GM18867 (cell line): ENCODE results near the gene ARID4B.
A peak's percentile ranks its signal among the peaks of the same experiment; 100 is the strongest.
"Not testable (repeated sequence)": the region's sequence is repeated elsewhere in the genome, so short reads cannot be mapped to it uniquely, and the experiment has no call there.

Source experiments
- ATAC-seq: cut with Tn5 transposase; IDR thresholded peaks from one replicate; pipeline ENCODE4 v1.9.1; 2021; ENCODE audit warnings: mild to moderate bottlenecking, moderate library complexity; ENCODE audit not compliant: unreplicated experiment

Gene ARID4B

GRCh38 chr1:235327559-235328270 is at the start of gene ARID4B:
ARID4B (minus strand) TSS chr1:235328179; CDS start chr1:235326919, 1,260 bp downstream.
- ATAC-seq: peak; percentile 11

- no peak for ATAC-seq
These were observed 48.1 kb upstream of the ARID4B start for GRCh38 chr1:235375919-235376605.

GRCh38 chr1:235369802-235370201 is 41.8 kb upstream of the ARID4B start:
- no peak for ATAC-seq

- ATAC-seq: no peak
These were observed 40.4 kb upstream of the ARID4B start for GRCh38 chr1:235368428-235368827.

- ATAC-seq: peak; percentile 100
These were observed 39.3 kb upstream of the ARID4B start, which contains the start of gene TBCE for GRCh38 chr1:235367000-235367908. TBCE (plus strand) TSS chr1:235367427; CDS start chr1:235380050, 12,623 bp downstream.

GRCh38 chr1:235366286-235366685 is 38.3 kb upstream of the ARID4B start:
- ATAC-seq: no peak

GRCh38 chr1:235364189-235364588 is 36.2 kb upstream of the ARID4B start:
- ATAC-seq: not testable (repeated sequence)

GRCh38 chr1:235358899-235359298 is 30.9 kb upstream of the ARID4B start:
- ATAC-seq: no peak

- ATAC-seq: no peak
These were observed 29.8 kb upstream of the ARID4B start for GRCh38 chr1:235357485-235358373.

- ATAC-seq: no peak
These were observed 23.9 kb upstream of the ARID4B start for GRCh38 chr1:235351898-235352297.

- ATAC-seq: no peak
These were observed 23.5 kb upstream of the ARID4B start for GRCh38 chr1:235351441-235351840.

GRCh38 chr1:235343726-235344125 is 15.7 kb upstream of the ARID4B start:
- ATAC-seq: no peak

- no peak for ATAC-seq
These were observed 14.5 kb upstream of the ARID4B start for GRCh38 chr1:235342471-235342870.

GRCh38 chr1:235342039-235342438 is 14.1 kb upstream of the ARID4B start:
- ATAC-seq: no peak

GRCh38 chr1:235341334-235341733 is 13.4 kb upstream of the ARID4B start:
- no peak for ATAC-seq

- no peak for ATAC-seq
These were observed 11.8 kb upstream of the ARID4B start for GRCh38 chr1:235339746-235340145.

- no peak for ATAC-seq
These were observed 8.9 kb upstream of the ARID4B start for GRCh38 chr1:235336903-235337302.

GRCh38 chr1:235331401-235331800 is 3.4 kb upstream of the ARID4B start:
- no peak for ATAC-seq

- ATAC-seq: no peak
These were observed 2.9 kb upstream of the ARID4B start for GRCh38 chr1:235330918-235331285.

GRCh38 chr1:235329139-235329902 is 1.3 kb upstream of the ARID4B start:
- ATAC-seq: peak; percentile 22
